Endothelial cell of umbilical vein (primary cell): ENCODE data around the gene COMP.

Experiments
- EZH2 ChIP-seq: IDR thresholded peaks from 2 replicates; pipeline ENCODE4 v1.6.1; 2012; ENCODE audit warnings: borderline replicate concordance, low read depth, mild to moderate bottlenecking, moderate library complexity, low read length, inconsistent platforms; ENCODE audit not compliant: severe bottlenecking
- POLR2A ChIP-seq: IDR thresholded peaks from 2 replicates; pipeline ENCODE4 v1.6.1; 2012; ENCODE audit warnings: low read depth, mild to moderate bottlenecking, control low read depth, low read length
- TF ChIP-seq, protein P1 (sequence below), 2 donors: IDR thresholded peaks; 1 replicate in 1 of 2; 2 replicates in 1 of 2; pipeline ENCODE4 v1.5.1; 2011; ENCODE audit warnings: low read length in 2 of 2, mild to moderate bottlenecking in 2 of 2, moderate library complexity in 2 of 2, control low read depth in 1 of 2, inconsistent platforms in 1 of 2, low read depth in 1 of 2; ENCODE audit not compliant: insufficient read depth in 1 of 2; ENCODE audit errors: extremely low read depth in 1 of 2

- TF ChIP-seq, protein P1, sequence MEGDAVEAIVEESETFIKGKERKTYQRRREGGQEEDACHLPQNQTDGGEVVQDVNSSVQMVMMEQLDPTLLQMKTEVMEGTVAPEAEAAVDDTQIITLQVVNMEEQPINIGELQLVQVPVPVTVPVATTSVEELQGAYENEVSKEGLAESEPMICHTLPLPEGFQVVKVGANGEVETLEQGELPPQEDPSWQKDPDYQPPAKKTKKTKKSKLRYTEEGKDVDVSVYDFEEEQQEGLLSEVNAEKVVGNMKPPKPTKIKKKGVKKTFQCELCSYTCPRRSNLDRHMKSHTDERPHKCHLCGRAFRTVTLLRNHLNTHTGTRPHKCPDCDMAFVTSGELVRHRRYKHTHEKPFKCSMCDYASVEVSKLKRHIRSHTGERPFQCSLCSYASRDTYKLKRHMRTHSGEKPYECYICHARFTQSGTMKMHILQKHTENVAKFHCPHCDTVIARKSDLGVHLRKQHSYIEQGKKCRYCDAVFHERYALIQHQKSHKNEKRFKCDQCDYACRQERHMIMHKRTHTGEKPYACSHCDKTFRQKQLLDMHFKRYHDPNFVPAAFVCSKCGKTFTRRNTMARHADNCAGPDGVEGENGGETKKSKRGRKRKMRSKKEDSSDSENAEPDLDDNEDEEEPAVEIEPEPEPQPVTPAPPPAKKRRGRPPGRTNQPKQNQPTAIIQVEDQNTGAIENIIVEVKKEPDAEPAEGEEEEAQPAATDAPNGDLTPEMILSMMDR (IDR thresholded peaks at IDR 0.05; ENCODE audit: extremely low read depth in 1 of 2, insufficient read depth in 1 of 2, low read depth in 1 of 2, low read length in 2 of 2): no peak
- TF ChIP-seq EZH2 (no peak), POLR2A (no peak)
These were observed 13.1 kb downstream of the COMP start for GRCh38 chr19:18778076-18778389.
